MV-4-11 (cell line): ENCODE data around the gene MTG1.
"Not testable (repeated sequence)": the region's sequence is repeated elsewhere in the genome, so short reads cannot be mapped to it uniquely, and the experiment has no call there.

Source experiments
- DNase-seq: peaks from one replicate; lab custom pipeline; 2025; lab: John Stamatoyannopoulos, UW

The MTG1 gene

DNA sequence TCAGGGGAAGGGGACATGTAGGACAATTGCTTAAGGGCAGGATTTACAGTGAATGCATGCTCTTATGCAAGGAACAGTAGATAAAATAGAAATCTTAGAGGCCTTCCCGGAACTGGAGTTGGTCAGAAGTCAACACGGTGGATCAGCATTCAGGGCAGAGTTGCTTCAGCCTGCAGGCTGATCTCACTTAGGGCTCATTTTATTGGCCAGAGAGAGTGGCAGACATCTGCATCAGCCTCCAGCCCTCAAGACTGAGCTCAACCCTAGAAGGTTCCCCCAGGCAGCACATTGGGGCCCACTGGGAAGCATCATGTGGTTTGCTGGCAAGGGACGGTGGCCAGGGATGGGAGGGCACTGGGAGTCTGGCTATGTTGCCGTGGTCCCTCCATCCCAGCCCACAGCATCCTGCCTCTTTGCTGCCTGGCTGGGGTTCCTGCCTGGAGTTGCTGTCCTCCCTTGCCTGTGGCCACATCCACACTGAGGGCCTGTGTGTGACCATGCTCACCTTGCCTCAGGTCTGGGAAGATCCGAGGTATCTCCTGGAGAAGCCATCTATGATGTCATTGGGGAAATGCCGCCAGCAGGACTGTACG, 72.8 kb downstream of the MTG1 start:
- DNase-seq = no peak

DNA sequence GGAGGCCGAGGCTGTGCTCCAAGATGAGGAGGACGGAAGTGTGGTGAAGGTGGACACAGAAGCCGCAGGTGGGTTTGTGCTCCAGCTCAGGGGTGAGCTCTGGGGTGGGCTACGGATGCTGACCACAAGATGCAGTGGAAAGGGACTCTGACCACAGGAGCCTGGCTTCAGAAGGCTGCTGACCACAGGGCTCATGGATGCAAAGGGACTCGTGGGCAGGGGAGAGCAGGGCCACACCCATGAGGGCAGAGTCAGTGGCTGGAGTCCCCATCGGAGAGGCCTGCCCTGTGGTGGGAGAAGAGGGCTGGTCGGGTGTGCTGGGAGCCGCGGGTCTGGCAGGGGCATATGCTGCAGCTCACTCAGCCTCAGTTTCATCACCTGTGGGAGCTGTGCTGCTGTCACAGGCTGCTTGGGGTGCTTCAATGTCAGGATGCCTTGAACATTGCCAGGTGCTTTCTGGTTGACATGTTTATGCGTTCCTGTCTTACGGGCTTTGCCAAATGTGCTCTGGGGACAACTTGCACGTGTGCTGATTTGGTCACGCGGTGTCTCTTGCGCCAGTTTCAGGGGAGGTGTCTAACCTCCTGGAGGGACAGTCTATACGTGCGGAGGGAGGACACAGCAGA, 73.4 kb downstream of the MTG1 start:
- no peak for DNase-seq

DNA sequence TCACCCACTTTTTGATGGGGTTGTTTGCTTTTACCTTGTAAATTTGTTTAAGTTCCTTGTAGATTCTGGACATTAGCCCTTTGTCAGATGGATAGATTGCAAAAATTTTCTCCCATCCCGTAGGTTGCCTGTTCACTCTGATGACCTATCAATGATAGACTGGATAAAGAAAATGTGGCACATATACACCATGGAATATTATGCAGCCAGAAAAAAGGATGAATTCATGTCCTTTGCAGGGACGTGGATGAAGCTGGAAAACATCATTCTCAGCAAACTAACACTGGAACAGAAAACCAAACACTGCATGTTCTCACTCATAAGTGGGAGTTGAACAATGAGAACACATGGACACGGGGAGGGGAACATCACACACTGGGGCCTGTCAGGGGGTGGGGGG, 75.2 kb downstream of the MTG1 start:
- DNase-seq = not testable (repeated sequence)

DNA sequence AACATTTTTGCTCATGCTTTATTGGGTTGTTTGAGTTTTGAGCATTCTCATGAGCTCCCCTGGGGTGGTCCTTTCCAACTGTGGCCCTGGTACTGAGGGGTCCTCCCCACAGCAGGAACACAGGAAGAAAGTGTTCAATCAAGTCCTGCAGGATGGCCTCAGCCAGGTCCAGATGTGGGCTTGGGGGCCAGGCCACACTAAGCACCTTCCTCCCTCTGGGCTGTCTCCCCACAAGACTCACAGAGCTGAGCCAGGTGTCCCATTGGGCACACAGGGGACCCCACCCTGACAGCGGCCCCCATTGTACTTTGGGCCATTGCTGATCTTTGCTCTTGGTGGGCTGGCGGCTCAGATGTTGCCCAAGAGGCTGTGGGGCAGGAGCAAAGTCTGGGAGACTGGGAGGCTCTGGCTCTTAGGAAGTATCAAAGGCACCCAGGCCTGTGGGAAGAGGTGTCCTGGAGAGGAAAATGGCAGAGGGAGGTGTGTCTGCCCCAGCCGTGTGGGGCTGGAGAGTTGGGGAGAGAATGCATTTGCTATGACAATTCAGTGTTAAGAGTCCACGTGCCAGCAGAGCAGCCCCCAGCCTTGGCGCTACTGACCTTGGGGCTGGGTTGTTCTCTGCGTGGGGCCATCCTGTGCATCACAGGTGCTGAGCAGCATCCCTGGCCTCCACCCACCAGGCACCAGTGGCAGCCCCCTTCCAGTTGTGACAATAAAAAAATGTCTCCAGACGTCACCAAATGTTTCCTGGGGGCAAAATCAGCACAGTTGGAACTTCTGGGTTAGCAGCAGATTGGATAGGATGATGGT, 77.5 kb downstream of the MTG1 start:
- no peak for DNase-seq
